K562 (cell line): Measurements from ENCODE around the gene WTIP. TPM values are rescaled to one million over a fixed set of nuclear protein-coding genes. Genes with fewer than 3 reads are reported as not detected.

Source experiments
- BACH1 ChIP-seq: fragments of 200-800 bp; sonication (Bioruptor generic); IDR thresholded peaks from 2 replicates; pipeline ENCODE4 v1.6.1; 2016; ENCODE audit warnings: missing genetic modification characterization, missing compliant biosample characterization
- CEBPB ChIP-seq: fragments of 450-650 bp; IDR thresholded peaks from 2 replicates; pipeline ENCODE4 v1.6.1; 2016; ENCODE audit warnings: missing genetic modification characterization, missing compliant biosample characterization
- CEBPZ ChIP-seq: fragments of 150-350 bp; IDR thresholded peaks from 2 replicates; pipeline ENCODE4 v1.6.1; 2014; ENCODE audit warnings: low read depth, mild to moderate bottlenecking, low read length, borderline replicate concordance
- CTCF ChIP-seq, 3 experiments: IDR thresholded peaks in 2 of 3; conservative IDR thresholded peaks in 1 of 3; 2 replicates each; pipeline ENCODE4 v1.5.1; 2011 to 2012; ENCODE audit warnings: low read length in 3 of 3, mild to moderate bottlenecking in 3 of 3, control low read depth in 2 of 3, improper control_type of control experiment in 1 of 3, inconsistent platforms in 1 of 3, low read depth in 1 of 3, mixed read lengths in 1 of 3, moderate library complexity in 1 of 3; ENCODE audit not compliant: insufficient read depth in 2 of 3
- FOSL1 ChIP-seq: fragments of 200-800 bp; sonication (Bioruptor generic); conservative IDR thresholded peaks from 2 replicates; pipeline ENCODE4 v1.6.1; 2016; ENCODE audit warnings: missing genetic modification characterization, missing compliant biosample characterization
- GTF2F1 ChIP-seq: IDR thresholded peaks from 2 replicates; pipeline ENCODE4 v1.6.1; 2011; ENCODE audit warnings: low read depth, low read length, improper control_type of control experiment
- HEY1 ChIP-seq: fragments of 250-450 bp; sonication (Bioruptor Pico); IDR thresholded peaks from 2 replicates; pipeline ENCODE4 v1.5.0; 2020; ENCODE audit warnings: mild to moderate bottlenecking, moderate library complexity, borderline replicate concordance
- KDM4B ChIP-seq, 2 experiments: fragments of 450-650 bp in 1 of 2; sonication (generic) in 1 of 2; IDR thresholded peaks; 2 replicates each; pipeline ENCODE4 v1.6.1; 2016 to 2017; ENCODE audit warnings: borderline replicate concordance in 2 of 2, antibody characterized with exemption in 1 of 2, low read depth in 1 of 2, mild to moderate bottlenecking in 1 of 2
- PBX2 ChIP-seq, 2 experiments: IDR thresholded peaks in 1 of 2; conservative IDR thresholded peaks in 1 of 2; 2 replicates each; pipeline ENCODE4 v1.6.1; 2016; ENCODE audit warnings: low read depth in 2 of 2, mild to moderate bottlenecking in 1 of 2, missing compliant biosample characterization in 1 of 2, missing genetic modification characterization in 1 of 2, moderate library complexity in 1 of 2
- POLR2AphosphoS5 ChIP-seq: IDR thresholded peaks from 2 replicates; pipeline ENCODE4 v1.6.1; 2011; ENCODE audit warnings: mild to moderate bottlenecking, low read depth, low read length, moderate library complexity; ENCODE audit not compliant: control insufficient read depth, insufficient read depth
- POLR2H ChIP-seq: IDR thresholded peaks from 2 replicates; pipeline ENCODE4 v1.6.1; 2016; ENCODE audit warnings: missing genetic modification characterization, low read depth, mild to moderate bottlenecking, control low read depth, missing compliant biosample characterization, moderate library complexity
- SAFB2 ChIP-seq: fragments of 200-400 bp; formaldehyde crosslinking; IDR thresholded peaks from 2 replicates; pipeline ENCODE4 v1.6.1; 2018; ENCODE audit warnings: borderline replicate concordance, low read length, low read depth, moderate library complexity; ENCODE audit not compliant: severe bottlenecking
- SMAD2 ChIP-seq: fragments of 150-350 bp; IDR thresholded peaks from 2 replicates; pipeline ENCODE4 v1.6.1; 2014; ENCODE audit warnings: low read depth, mild to moderate bottlenecking, low read length
- SMARCA5 ChIP-seq: fragments of 450-650 bp; IDR thresholded peaks from 2 replicates; pipeline ENCODE4 v1.6.1; 2016
- ZBTB2 ChIP-seq: fragments of 450-650 bp; IDR thresholded peaks from 2 replicates; pipeline ENCODE4 v1.6.1; 2016; ENCODE audit warnings: antibody characterized with exemption
- polyA plus RNA-seq, 8 experiments: library from polyadenylated mRNA; depleted of rRNA in 4 of 8; stranded (reverse) in 5 of 8; unstranded in 3 of 8; fragments of >200 nt; fragmentation: Nextera tagmentation in 2 of 8; fragmentation: Illumina TruSeq in 1 of 8; extraction: Ambion mirVana in 2 of 8; extraction: Trizol in 1 of 8; gene quantifications; 2 replicates each; pipeline versions ENCODE4 v1.2.1 to v1.2.3, GENCODE V29; 2011 to 2014; ENCODE audit warnings: inconsistent platforms in 1 of 8, missing spikeins in 1 of 8
- total RNA-seq, 7 experiments: library from RNA; depleted of rRNA in 6 of 7; stranded (reverse); fragments of >200 nt in 6 of 7; fragmentation: Illumina TruSeq in 2 of 7; extraction: Trizol in 2 of 7; gene quantifications; 2 replicates each; pipeline versions ENCODE4 v1.2.1 to v1.2.3, GENCODE V29; 2011 to 2021; ENCODE audit warnings: low replicate concordance in 1 of 7

Gene WTIP
- total and polyA plus RNA-seq, 9 of the 15 experiments (the other 6 are each of a cell fraction or from before 2014, with no cell fraction given) = under 0.01 to 0.54 (median 0.27) TPM; not detected in 1

- TF ChIP-seq CTCF (IDR thresholded peaks at IDR 0.05 in 2 of 3, conservative IDR thresholded peaks at IDR 0.05 in 1 of 3; ENCODE audit: insufficient read depth in 2 of 3, low read depth in 1 of 3, low read length in 3 of 3) = no peak
- no peak for TF ChIP-seq HEY1 (CRISPR knock-in tag)
- TF ChIP-seq CEBPZ = no peak
- TF ChIP-seq KDM4B (IDR thresholded peaks at IDR 0.05; ENCODE audit: borderline replicate concordance in 2 of 2, low read depth in 1 of 2) = no peak
- TF ChIP-seq SMARCA5 = no peak
- no peak for TF ChIP-seq SAFB2
- no peak for TF ChIP-seq PBX2 (CRISPR knock-in tag; IDR thresholded peaks at IDR 0.05; ENCODE audit: low read depth)
- no peak for TF ChIP-seq PBX2 (tag; conservative IDR thresholded peaks at IDR 0.05; ENCODE audit: low read depth)
- peak; percentile 20; the same call in 1 of the 2 replicates for TF ChIP-seq POLR2AphosphoS5
- peak; percentile 94 for TF ChIP-seq FOSL1
- no peak for TF ChIP-seq POLR2H (tag)
- TF ChIP-seq BACH1 (tag) = no peak
- no peak for TF ChIP-seq SMAD2
- TF ChIP-seq GTF2F1 = no peak
- 0 out of 2 replicates have a peak, but pooled peaks have one; percentile 24 for TF ChIP-seq CEBPB (tag)
- TF ChIP-seq ZBTB2 = no peak
These were observed 6.3 kb upstream of the WTIP start (continued) for GRCh38 chr19:34475026-34475974.
